WTC11 (cell line): ENCODE data around the gene ZNF3. TPM values are rescaled to one million over a fixed set of nuclear protein-coding genes. Genes with fewer than 3 reads are reported as not detected.

ENCODE experiments used
- ARID4B ChIP-seq: sonication (generic); formaldehyde crosslinking; IDR thresholded peaks from 2 replicates; pipeline ENCODE4 v1.8.0; 2023; ENCODE audit warnings: missing genetic modification reagents, mild to moderate bottlenecking, borderline replicate concordance
- ATF3 ChIP-seq: sonication (generic); formaldehyde crosslinking; conservative IDR thresholded peaks from 2 replicates; pipeline ENCODE4 v1.8.1; 2022; ENCODE audit warnings: mild to moderate bottlenecking, missing genetic modification reagents
- CBFB ChIP-seq: sonication (generic); formaldehyde crosslinking; IDR thresholded peaks from 2 replicates; pipeline ENCODE4 v1.8.1; 2022; ENCODE audit warnings: mild to moderate bottlenecking, low read depth, missing genetic modification reagents
- CREM ChIP-seq: sonication (generic); formaldehyde crosslinking; IDR thresholded peaks from 2 replicates; pipeline ENCODE4 v1.8.1; 2022; ENCODE audit warnings: mild to moderate bottlenecking, missing genetic modification reagents, moderate library complexity
- ERG ChIP-seq: fragments of 250-450 bp; sonication (Bioruptor Pico); IDR thresholded peaks from 2 replicates; pipeline ENCODE4 v1.8.0; 2021; ENCODE audit warnings: mild to moderate bottlenecking
- ESRRA ChIP-seq: sonication (generic); formaldehyde crosslinking; IDR thresholded peaks from 2 replicates; pipeline ENCODE4 v1.8.1; 2022; ENCODE audit warnings: mild to moderate bottlenecking, missing genetic modification reagents, borderline replicate concordance
- ETV6 ChIP-seq: sonication (generic); formaldehyde crosslinking; IDR thresholded peaks from 2 replicates; pipeline ENCODE4 v1.8.1; 2022; ENCODE audit warnings: mild to moderate bottlenecking, missing genetic modification reagents
- FOXK1 ChIP-seq: sonication (generic); formaldehyde crosslinking; IDR thresholded peaks from 2 replicates; pipeline ENCODE4 v1.8.0; 2022; ENCODE audit warnings: mild to moderate bottlenecking, moderate library complexity, missing genetic modification reagents
- GABPB1 ChIP-seq: sonication (generic); formaldehyde crosslinking; IDR thresholded peaks from 2 replicates; pipeline ENCODE4 v1.8.1; 2023; ENCODE audit warnings: mild to moderate bottlenecking, missing genetic modification reagents
- HMGXB4 ChIP-seq: sonication (generic); formaldehyde crosslinking; IDR thresholded peaks from 2 replicates; pipeline ENCODE4 v1.8.1; 2023; ENCODE audit warnings: mild to moderate bottlenecking, moderate library complexity, missing genetic modification reagents
- IRF2 ChIP-seq: sonication (generic); formaldehyde crosslinking; IDR thresholded peaks from 2 replicates; pipeline ENCODE4 v1.8.0; 2022; ENCODE audit warnings: low read depth, missing genetic modification reagents, borderline replicate concordance
- KAT7 ChIP-seq: sonication (generic); formaldehyde crosslinking; IDR thresholded peaks from 2 replicates; pipeline ENCODE4 v1.8.1; 2023; ENCODE audit warnings: missing genetic modification reagents, mild to moderate bottlenecking, borderline replicate concordance
- MXD4 ChIP-seq: fragments of 250-450 bp; sonication (Bioruptor Pico); IDR thresholded peaks from 2 replicates; pipeline ENCODE4 v1.8.0; 2021; ENCODE audit warnings: mild to moderate bottlenecking, moderate library complexity, borderline replicate concordance
- NFYB ChIP-seq: sonication (generic); formaldehyde crosslinking; conservative IDR thresholded peaks from 2 replicates; pipeline ENCODE4 v1.8.0; 2022; ENCODE audit warnings: low read depth, missing genetic modification reagents
- NR3C1 ChIP-seq: sonication (generic); formaldehyde crosslinking; conservative IDR thresholded peaks from 2 replicates; pipeline ENCODE4 v1.8.1; 2023; ENCODE audit warnings: low read depth, mild to moderate bottlenecking, missing genetic modification reagents
- RELA ChIP-seq: sonication (generic); formaldehyde crosslinking; IDR thresholded peaks from 2 replicates; pipeline ENCODE4 v1.8.1; 2022; ENCODE audit warnings: missing genetic modification reagents, mild to moderate bottlenecking, borderline replicate concordance
- SMAD3 ChIP-seq: sonication (generic); formaldehyde crosslinking; IDR thresholded peaks from 2 replicates; pipeline ENCODE4 v1.8.0; 2022; ENCODE audit warnings: missing genetic modification reagents, mild to moderate bottlenecking, borderline replicate concordance
- TEAD1 ChIP-seq: sonication (generic); formaldehyde crosslinking; IDR thresholded peaks from 2 replicates; pipeline ENCODE4 v1.8.0; 2022; ENCODE audit warnings: mild to moderate bottlenecking, missing genetic modification reagents
- TEAD4 ChIP-seq: sonication (generic); formaldehyde crosslinking; IDR thresholded peaks from 2 replicates; pipeline ENCODE4 v1.8.0; 2022; ENCODE audit warnings: mild to moderate bottlenecking, missing genetic modification reagents
- USF1 ChIP-seq: sonication (generic); formaldehyde crosslinking; IDR thresholded peaks from 2 replicates; pipeline ENCODE4 v1.8.0; 2022; ENCODE audit warnings: mild to moderate bottlenecking, missing genetic modification reagents
- USF2 ChIP-seq: sonication (generic); formaldehyde crosslinking; IDR thresholded peaks from 2 replicates; pipeline ENCODE4 v1.8.1; 2023; ENCODE audit warnings: mild to moderate bottlenecking, missing genetic modification reagents, moderate library complexity
- ZBTB43 ChIP-seq: sonication (generic); formaldehyde crosslinking; IDR thresholded peaks from 2 replicates; pipeline ENCODE4 v1.8.1; 2023; ENCODE audit warnings: mild to moderate bottlenecking, missing genetic modification reagents
- ZNF121 ChIP-seq: sonication (generic); formaldehyde crosslinking; IDR thresholded peaks from 2 replicates; pipeline ENCODE4 v1.8.0; 2023; ENCODE audit warnings: missing genetic modification reagents
- ZNF423 ChIP-seq: fragments of 250-450 bp; sonication (Bioruptor Pico); IDR thresholded peaks from 2 replicates; pipeline ENCODE4 v2.1.2; 2022; ENCODE audit warnings: mild to moderate bottlenecking, moderate library complexity
- ZNF671 ChIP-seq: fragments of 250-450 bp; sonication (Bioruptor Pico); IDR thresholded peaks from 2 replicates; pipeline ENCODE4 v1.8.0; 2021; ENCODE audit warnings: mild to moderate bottlenecking
- total RNA-seq: library from RNA; stranded (reverse); gene quantifications from 3 replicates; pipeline ENCODE4 v1.2.3, GENCODE V29; 2021

The ZNF3 gene
- total RNA-seq, 1 experiment from 2014 or later = 48.3 TPM

GRCh38 chr7:100126931-100127865 lies 45.7 kb upstream of the ZNF3 start, which contains the start of gene MBLAC1 (continued):
- 0 out of 2 replicates have a peak, but pooled peaks have one; percentile 32 for TF ChIP-seq SMAD3 (CRISPR knock-in tag)
- TF ChIP-seq ARID4B (CRISPR knock-in tag) = peak; percentile 49; the same call in 1 of the 2 replicates
- no peak for TF ChIP-seq ZNF671 (CRISPR knock-in tag)
- no peak for TF ChIP-seq TEAD4 (CRISPR knock-in tag)
- peak; percentile 12; the same call in 1 of the 2 replicates for TF ChIP-seq FOXK1 (CRISPR knock-in tag)
- TF ChIP-seq ZNF423 (CRISPR knock-in tag) = no peak
- no peak for TF ChIP-seq ESRRA
- no peak; the same call in 1 of the 2 replicates for TF ChIP-seq KAT7 (CRISPR knock-in tag)
- TF ChIP-seq NR3C1 (CRISPR knock-in tag) = no peak
- 0 out of 2 replicates have a peak, but pooled peaks have one; percentile 12 for TF ChIP-seq NFYB (CRISPR knock-in tag)
- peak; percentile 30; the same call in 1 of the 2 replicates for TF ChIP-seq GABPB1
- no peak for TF ChIP-seq USF2 (CRISPR knock-in tag)
- no peak for TF ChIP-seq MXD4 (CRISPR knock-in tag)
- no peak for TF ChIP-seq IRF2 (CRISPR knock-in tag)
- no peak for TF ChIP-seq RELA
- TF ChIP-seq ERG (CRISPR knock-in tag) = peak; percentile 23; the same call in 1 of the 2 replicates
- peak; percentile 92 for TF ChIP-seq HMGXB4
- TF ChIP-seq ZNF121 (CRISPR knock-in tag) = no peak
- TF ChIP-seq TEAD1 (CRISPR knock-in tag) = peak; percentile 69
- TF ChIP-seq USF1 (CRISPR knock-in tag) = no peak
- no peak for TF ChIP-seq CBFB (CRISPR knock-in tag)
- TF ChIP-seq CREM (CRISPR knock-in tag) = peak; percentile 61; the same call in 1 of the 2 replicates
- TF ChIP-seq ATF3 = no peak
- peak; percentile 60; the same call in 1 of the 2 replicates for TF ChIP-seq ETV6 (CRISPR knock-in tag)
- no peak; the same call in 1 of the 2 replicates for TF ChIP-seq ZBTB43 (CRISPR knock-in tag)
